DMS114 treated with DMSO at 0.1 percent for 48 hours (cell line): ENCODE data around the gene GRM8.

Experiments used
- DNase-seq: peaks from one replicate; lab custom pipeline; 2025; ENCODE audit not compliant: unreplicated experiment; lab: John Stamatoyannopoulos, UW

The GRM8 gene

GRCh38 chr7:126750207-126750911 is 502.4 kb downstream of the GRM8 start:
- DNase-seq: no peak

- no peak for DNase-seq
These were observed 523.8 kb downstream of the GRM8 start for GRCh38 chr7:126728967-126729366.

GRCh38 chr7:126727930-126728391 is 524.8 kb downstream of the GRM8 start:
- no peak for DNase-seq

- DNase-seq: no peak
These were observed 528.7 kb downstream of the GRM8 start for GRCh38 chr7:126723966-126724544.

DNA sequence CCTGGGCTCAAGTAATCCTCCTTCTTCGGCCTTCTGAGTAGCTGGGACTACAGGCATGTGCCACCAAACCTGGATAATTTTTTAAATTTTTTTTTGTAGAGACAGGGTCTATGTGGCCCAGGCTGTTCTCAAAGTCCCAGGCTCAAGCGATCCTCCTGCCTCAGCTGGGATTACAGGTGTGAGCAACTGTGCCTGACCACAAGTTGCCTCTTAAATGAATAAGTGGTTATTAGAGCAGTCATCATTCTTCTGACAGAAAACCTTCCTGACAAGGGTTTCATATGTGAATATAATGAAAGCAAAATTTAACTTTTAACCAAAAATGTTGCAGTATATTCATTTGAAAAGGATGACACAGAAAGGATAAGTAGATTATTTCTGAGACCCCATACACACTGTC is 532.5 kb downstream of the GRM8 start:
- no peak for DNase-seq

GRCh38 chr7:126718419-126718818 is 534.3 kb downstream of the GRM8 start:
- DNase-seq: no peak

- DNase-seq: no peak
These were observed 536.4 kb downstream of the GRM8 start for GRCh38 chr7:126716321-126716720.

DNA sequence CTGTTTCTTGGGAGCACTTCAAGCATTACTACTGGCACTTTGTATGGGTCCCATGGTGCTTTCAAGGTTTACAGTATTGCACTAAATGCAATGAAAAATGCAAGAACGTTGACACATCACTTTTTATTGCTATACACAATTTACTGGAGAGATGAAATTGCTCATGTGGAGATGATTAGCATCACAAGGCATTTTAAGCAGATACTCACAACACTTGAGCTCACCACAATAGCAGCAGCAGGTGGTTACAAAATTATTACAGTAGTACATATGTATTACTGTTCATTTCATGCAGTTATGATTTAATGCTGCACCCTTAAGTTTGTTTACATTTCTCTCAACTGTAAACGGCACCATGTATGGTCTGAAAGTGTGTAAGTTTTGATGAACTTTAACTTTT is 537.7 kb downstream of the GRM8 start:
- DNase-seq: no peak

- no peak for DNase-seq
These were observed 550.3 kb downstream of the GRM8 start for GRCh38 chr7:126702242-126703016.

DNA sequence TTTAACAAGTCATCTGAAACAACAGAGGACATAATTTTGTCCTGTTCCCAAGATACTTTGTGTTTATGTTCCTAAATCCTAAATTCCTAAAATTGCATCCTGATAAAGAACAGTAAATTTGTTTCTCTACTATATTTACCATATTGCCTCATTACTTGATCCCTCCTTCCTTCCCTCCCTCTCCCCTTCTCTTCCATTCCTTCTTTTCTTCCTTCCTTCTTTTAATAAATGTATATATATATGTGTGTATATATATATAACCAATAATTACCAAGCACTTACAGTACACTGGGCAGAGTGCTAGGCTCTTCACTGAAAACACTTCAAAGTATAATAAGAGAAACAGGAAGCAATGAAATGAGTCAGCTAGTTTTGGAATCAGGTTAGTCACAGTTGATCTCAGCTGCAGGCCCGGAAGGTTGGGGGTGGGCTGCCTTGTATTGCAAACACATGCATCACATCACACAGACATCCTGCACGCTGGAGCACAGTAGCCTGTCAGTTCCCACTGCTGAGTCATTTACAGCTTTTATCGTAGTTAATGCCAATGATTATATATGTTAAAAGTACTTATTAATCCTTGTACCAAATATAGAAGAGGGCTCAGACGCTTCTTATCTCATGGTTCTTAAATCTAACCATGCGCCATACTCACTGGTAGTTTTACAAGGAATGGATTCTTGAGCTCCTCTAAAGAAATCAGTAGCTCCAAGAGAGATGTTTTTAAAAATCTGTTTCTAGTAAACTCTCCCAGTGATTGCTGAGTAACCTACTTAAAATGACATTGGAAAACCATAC is 551.7 kb downstream of the GRM8 start:
- no peak for DNase-seq

DNA sequence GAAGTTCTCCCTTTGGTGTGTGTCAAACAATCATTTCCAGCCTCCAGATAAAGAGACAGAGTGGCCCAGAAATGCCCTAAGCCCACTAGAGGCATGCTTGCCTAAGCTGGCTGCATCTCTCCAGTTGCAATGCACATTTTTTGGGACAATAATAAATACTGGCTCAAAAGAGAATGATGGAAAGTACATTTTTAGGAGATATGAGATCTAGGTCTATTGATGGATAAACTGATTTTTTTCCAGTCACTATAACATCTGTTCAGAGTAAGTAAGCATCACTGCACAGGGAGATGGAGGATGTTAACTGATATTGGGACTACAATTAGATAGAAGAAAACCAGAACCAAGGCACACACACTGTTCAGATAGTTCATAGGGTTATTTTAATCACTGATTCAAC is 553.0 kb downstream of the GRM8 start:
- DNase-seq: no peak

DNA sequence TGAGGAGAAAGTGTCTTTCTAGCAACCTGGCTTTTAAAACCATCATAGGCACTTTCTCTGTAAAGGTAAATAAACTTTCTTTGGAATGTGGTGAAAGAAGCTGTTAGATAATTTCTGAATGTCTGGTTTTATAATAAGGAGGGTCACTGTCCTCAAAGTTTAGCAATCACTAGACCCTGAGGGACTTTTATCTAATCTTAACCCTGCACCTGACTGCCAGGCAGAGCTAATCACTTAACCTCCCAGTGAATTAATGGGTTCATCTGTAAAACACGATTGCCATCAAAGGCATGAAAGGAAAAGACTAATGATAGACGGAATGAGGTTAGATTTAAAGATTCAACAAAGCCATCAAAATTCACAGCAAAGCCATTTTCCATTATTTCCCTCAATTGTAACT is 553.8 kb downstream of the GRM8 start:
- DNase-seq: no peak

DNA sequence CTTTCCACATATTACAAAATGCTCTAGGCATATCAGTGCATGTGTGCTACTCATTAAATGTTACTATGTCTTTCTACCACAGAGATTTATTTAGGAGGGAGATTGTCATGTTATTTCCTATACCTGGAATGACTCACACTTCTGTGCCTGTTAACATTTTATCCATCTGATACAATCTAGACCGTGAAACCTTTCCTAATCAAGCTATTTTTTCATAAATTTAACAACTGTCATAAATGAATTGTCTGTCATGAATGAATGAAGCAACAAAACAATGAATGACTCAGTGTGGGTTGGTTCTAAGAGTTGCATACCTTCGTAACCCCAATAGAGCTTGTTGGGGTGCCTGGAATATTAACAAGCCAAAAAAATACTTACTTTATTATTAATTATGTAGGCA is 554.3 kb downstream of the GRM8 start:
- no peak for DNase-seq

DNA sequence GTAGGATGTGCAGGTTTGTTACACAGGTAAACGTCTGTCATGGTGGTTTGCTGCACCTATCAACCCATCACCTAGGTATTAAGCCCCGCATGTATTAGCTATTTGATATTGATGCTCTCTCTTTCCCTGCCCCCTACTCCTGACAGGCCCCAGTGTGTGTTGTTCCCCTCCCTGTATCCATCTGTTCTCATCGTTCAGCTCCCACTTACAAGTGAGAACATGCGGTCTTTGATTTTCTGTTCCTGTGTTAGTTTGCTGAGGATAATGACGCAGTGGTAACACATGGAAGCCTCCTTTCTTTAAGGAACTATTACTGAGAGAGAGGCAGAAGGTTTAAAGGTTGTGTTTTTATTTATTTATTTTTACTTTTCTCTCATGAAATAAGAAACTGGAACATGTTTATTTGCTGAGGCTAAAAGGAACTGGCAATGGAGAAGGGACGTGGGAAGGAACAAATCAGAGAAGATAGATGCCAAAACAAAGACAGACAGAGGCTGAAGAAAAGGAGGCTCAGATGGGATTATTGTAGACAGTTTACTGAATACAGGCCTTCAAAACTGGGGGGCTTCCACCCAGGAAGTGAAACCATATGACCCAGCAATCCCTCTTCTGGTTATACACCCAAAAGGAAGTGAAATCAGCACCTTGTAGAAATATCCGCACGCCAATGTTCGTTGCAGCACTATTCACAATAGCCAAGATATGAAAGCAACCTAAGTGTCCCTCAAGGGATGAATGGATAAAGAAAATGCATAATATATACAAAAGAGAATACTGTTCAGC is 556.3 kb downstream of the GRM8 start:
- DNase-seq: no peak

DNA sequence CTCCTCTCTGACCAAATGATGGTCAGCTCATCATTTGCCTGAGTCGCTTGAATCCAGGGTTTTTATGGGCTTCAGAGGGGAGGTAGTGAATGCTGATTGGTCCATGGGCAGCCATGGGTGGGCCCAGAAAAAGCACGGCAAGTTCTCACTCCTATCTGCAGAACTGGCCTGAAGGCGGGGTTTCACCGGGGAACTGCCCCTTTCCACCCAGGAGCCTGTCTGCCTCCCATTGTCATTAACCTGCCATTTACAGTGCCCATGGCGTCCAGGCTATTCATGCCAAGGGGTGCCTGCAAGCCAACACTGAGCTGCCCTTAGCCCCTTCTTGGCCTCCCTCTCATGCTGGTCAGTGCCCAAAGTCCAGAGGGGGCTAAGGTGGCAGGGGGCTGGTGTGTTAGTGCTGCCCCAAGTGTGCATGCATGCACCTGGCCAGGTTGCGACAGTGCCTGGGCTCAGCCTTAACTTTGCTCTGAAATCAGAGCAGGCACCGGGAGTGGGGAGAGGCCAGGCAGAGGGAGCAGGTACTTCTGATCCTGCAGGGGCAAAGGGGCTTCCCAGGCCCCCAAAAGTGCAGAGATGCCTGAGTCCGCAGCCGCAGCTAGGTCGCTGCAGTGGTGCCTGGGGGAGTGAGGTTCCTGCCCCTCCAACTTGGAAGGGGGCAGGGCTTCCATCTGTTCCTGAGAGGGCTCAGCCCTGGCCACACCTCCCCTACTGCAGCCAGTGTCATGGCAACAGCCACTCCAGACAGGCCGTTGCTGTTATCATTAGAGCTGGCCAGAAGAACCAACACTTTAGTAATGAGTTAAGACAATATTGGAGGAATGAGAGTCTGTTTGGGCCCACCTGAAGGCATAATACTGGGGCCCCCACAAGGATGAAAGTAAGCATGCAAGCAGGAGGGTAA is 561.6 kb downstream of the GRM8 start:
- no peak for DNase-seq

DNA sequence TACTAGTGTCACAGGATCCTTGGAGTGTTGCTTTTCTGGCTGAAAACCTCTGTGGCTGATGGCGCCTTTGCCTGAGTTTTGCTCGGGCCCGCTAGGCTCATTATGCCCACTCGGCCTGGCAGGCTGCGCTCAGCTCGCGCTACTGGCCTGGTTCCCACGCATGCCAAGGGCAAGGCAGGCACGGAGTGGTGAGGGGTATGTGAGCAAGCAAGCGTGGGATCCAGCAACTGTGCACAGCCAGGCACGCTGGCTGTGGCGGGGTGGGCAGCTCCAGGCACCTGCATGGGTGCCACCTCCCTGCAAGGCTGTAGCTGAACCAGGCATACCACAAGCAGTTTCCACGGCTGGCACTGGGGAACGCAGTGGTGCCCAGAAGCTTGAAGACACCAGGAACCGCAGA is 562.6 kb downstream of the GRM8 start:
- DNase-seq: no peak

- no peak for DNase-seq
These were observed 563.7 kb downstream of the GRM8 start for GRCh38 chr7:126689037-126689436.

DNA sequence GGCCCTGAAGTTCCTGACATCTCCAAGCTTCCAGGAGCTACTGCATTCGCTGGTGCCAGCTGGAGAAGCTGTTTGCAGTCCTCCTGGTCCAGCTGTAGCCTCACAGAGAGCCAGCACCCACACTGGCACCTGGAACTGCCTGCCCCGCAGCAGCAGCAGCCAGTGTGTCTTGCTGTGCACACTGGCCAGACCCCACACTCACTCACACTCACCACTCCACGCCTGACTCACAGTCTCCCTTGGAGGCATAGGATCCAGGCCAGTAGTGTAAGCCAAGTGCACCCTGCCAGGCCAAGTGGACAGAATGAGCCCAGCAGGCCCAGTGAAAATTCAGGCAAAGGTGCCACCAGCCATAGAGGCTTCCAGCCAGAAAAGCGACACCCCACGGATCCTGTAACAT is 566.3 kb downstream of the GRM8 start:
- DNase-seq: no peak

- DNase-seq: no peak
These were observed 567.1 kb downstream of the GRM8 start for GRCh38 chr7:126685596-126685995.
